HG03039 (cell line): ENCODE results near the gene AP1G1.
A peak's percentile ranks its signal among the peaks of the same experiment; 100 is the strongest.

Experiments used
- ATAC-seq: cut with Tn5 transposase; IDR thresholded peaks from one replicate; pipeline ENCODE4 v1.9.1; 2021; ENCODE audit warnings: mild to moderate bottlenecking, moderate library complexity; ENCODE audit not compliant: unreplicated experiment

The AP1G1 gene

GRCh38 chr16:71758293-71758760 lies 50.3 kb downstream of the AP1G1 start:
- ATAC-seq: no peak

- no peak for ATAC-seq
These were observed 54.0 kb downstream of the AP1G1 start for GRCh38 chr16:71754652-71755051.

- ATAC-seq: no peak
These were observed 54.5 kb downstream of the AP1G1 start for GRCh38 chr16:71754108-71754507.

GRCh38 chr16:71748226-71748625 lies 60.4 kb downstream of the AP1G1 start:
- no peak for ATAC-seq

GRCh38 chr16:71746442-71747046 lies 62.1 kb downstream of the AP1G1 start:
- no peak for ATAC-seq

- no peak for ATAC-seq
These were observed 69.8 kb downstream of the AP1G1 start for GRCh38 chr16:71738855-71739254.

GRCh38 chr16:71737501-71737900 lies 71.1 kb downstream of the AP1G1 start:
- ATAC-seq: no peak

- no peak for ATAC-seq
These were observed 74.1 kb downstream of the AP1G1 start for GRCh38 chr16:71734511-71734910.

GRCh38 chr16:71732587-71732986 lies 76.0 kb downstream of the AP1G1 start:
- ATAC-seq: no peak

- no peak for ATAC-seq
These were observed 80.9 kb downstream of the AP1G1 start for GRCh38 chr16:71727551-71728324.

- ATAC-seq: no peak
These were observed 81.9 kb downstream of the AP1G1 start for GRCh38 chr16:71726476-71727315.

- ATAC-seq: no peak
These were observed 84.3 kb downstream of the AP1G1 start, which contains the start of gene PHLPP2 for GRCh38 chr16:71724320-71724751. Gene PHLPP2 (minus strand): TSS chr16:71724701. CDS start chr16:71714795, 9,906 bp downstream.

GRCh38 chr16:71723537-71724319 lies 84.9 kb downstream of the AP1G1 start:
- ATAC-seq: peak; percentile 72

- ATAC-seq: peak; percentile 28
These were observed 85.7 kb downstream of the AP1G1 start for GRCh38 chr16:71722801-71723536.

- no peak for ATAC-seq
These were observed 87.4 kb downstream of the AP1G1 start for GRCh38 chr16:71721066-71721740.

- ATAC-seq: no peak
These were observed 96.1 kb downstream of the AP1G1 start for GRCh38 chr16:71712501-71712900.

- no peak for ATAC-seq
These were observed 96.8 kb downstream of the AP1G1 start for GRCh38 chr16:71711789-71712188.

GRCh38 chr16:71709229-71709781 lies 99.3 kb downstream of the AP1G1 start:
- ATAC-seq: no peak

- ATAC-seq: no peak
These were observed 99.9 kb downstream of the AP1G1 start for GRCh38 chr16:71708696-71709095.
